ENCODE data around the gene CXCL9.
"Not testable (repeated sequence)": the region's sequence is repeated elsewhere in the genome, so short reads cannot be mapped to it uniquely, and the experiment has no call there.

Gene CXCL9

DNA sequence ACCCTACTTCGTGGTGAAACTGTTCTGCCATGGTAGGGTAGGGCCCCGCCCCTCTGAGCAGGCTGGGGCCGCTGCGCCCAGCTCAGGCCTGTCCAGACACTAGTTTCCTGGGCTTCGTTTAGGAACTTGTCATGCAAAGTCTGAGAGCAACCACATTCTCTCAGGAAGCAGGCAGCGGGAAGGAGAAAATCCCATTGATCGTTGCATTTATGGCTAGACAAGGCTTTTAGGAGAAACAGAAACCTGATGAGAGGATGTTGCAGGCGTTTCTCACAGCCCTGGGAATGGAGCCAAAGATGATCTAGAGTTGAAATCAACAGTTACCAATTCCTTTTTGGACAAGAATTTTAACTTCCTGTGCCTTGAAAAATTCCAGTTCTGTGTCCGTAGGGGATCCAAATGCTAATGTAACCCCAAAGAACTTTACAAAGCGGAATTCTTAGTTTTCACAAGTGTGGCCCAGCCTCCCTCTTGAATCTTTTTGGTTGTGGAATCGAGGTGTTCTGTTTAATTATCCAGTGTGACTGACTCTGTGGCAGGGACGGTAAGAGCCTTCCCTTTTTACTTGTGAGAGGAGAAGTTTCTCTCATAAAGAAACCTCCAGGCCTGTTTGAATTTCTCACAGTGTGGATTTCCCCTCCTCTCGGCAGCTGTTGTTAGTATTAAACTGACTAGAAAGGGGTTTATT, 4.5 kb upstream of the CXCL9 start:
- DNase-seq = no peak

DNA sequence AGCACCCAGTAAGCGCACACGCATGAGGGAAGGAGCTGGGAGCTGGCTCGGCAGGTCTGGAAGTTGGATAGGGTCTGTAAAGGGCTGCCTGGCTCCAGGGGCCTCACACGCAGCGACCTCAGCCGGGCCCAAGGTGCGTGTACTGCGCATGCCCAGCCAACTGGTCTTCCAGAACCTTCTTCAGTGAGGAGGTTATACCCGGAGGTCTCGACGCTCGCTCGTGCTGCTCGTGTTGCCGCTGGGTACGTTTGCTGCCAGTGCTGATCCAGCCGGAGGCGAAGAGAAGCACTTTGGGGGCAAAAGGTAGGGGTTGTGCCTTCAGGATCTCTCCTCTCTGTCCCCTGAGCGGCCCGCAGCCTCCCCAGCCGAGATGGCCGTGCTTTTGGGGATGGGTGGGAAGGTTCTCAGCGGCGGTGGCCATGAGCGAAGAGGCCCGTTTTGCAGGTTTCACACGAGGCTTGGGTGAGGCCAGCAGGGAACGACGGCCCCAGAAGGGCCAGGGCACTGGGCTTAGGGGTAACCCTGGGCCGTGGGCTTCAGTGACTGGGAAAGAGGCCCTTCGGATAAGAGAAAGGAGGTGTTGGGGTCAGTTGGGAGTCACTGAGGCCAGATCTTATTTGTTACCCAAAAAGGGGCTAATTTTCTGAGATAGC, 3.8 kb upstream of the CXCL9 start:
- DNase-seq = no peak

- DNase-seq = no peak
Observed at GRCh38 chr4:76010576-76010975, 3.3 kb upstream of the CXCL9 start.

- no peak for DNase-seq
Observed at GRCh38 chr4:76009311-76009710, 2.0 kb upstream of the CXCL9 start.

- DNase-seq = no peak
Observed at GRCh38 chr4:76003620-76004019, 3.7 kb downstream of the CXCL9 start.

GRCh38 chr4:76003035-76003434, 4.3 kb downstream of the CXCL9 start:
- no peak for DNase-seq

GRCh38 chr4:76002176-76002575, 5.1 kb downstream of the CXCL9 start:
- no peak for DNase-seq

- DNase-seq = no peak
Observed at GRCh38 chr4:76001700-76002099, 5.6 kb downstream of the CXCL9 start.

GRCh38 chr4:76000279-76000678, 7.0 kb downstream of the CXCL9 start:
- DNase-seq = no peak

DNA sequence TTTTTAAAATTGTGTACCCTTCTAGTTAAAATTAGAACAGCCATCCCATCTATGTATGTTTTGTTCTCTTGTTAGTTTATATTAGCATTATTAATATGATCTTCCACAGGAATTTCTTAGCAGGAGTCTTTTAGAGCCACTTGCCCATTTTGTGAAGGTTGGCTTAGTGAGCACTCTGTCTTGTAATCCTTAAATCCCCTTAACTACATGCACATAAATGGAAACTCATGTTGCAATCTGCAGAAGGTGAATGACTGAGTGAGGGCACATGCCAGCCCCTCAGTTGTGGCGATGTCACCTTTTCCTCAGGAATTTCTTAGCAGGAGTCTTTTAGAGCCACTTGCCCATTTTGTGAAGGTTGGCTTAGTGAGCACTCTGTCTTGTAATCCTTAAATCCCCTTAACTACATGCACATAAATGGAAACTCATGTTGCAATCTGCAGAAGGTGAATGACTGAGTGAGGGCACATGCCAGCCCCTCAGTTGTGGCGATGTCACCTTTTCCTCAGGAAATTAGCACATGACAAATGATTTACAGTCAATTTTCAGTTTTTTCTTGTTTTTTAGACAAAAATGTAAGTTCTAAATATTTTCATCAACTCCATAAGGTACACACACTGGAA, 8.7 kb downstream of the CXCL9 start:
- DNase-seq = not testable (repeated sequence)

DNA sequence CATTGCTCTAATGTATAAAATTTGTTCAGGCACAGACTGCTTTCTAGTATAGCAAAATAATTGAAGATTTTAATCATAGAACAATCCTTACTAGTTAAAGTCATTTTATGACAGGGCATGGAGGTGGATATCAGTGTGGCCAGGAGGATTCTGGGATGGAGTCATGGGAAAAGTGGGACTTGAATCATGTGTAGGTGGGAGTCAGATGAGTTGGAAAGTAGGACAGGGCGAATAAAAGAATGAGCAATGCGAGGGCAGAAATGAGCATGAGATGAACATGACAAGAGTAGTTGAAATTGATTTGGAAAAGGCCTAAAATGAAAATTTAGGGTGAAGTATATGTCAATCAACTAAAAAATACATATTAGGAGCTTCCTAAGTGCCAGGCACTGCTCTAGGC, 9.4 kb downstream of the CXCL9 start:
- no peak for DNase-seq

DNA sequence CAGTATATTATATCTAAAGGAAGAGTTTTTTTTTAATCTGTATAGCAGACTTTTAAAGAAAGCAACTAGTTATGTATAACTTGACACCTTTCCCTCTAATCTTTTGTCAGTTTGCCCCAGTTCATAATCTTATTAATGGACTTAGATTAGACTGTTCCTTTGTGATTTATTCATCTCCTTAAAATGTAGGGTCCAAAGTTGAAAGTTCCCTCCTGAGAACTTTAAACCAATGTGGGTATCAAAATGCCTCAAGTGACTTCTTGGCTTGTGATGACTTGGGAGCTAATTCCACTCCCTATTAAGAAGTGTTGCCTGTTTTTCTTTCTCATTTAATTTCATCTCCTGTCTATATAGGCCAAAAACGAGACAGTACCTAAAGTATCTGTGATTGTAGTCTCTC, 10.2 kb downstream of the CXCL9 start:
- no peak for DNase-seq

GRCh38 chr4:75995727-75996126, 11.6 kb downstream of the CXCL9 start:
- DNase-seq = no peak

GRCh38 chr4:75992462-75992861, 14.8 kb downstream of the CXCL9 start:
- no peak for DNase-seq

DNA sequence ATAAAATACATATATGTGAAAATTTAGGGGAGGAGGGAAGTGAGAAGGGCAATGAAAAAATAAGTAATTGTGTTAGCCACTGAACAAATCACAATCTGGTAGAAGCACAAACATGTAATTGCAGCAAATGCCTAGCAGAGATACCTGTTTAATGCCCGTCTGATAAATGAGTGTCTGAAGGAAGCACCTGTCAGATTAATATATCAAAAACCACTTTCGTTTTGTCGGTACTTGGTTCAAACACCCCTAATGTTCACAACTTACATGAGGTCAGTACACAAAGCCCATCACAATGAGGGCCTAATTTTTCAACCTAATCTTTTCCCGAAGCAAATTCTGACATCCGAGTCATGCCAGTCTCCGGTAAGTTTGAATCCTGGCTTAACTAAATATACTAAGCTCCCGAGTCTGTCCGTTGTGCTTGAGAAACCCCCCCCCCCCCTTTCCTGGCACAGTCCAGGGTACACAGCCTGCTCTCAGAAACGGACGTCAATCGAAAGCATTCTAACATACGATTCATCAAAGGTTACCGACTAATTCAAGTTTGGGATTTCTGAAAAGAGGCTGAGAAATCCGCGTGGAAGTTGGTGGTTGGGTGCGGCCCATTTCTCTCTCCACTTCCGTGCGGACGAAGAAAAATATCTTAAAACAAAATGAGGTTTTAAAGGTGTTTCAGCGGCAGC, 17.3 kb downstream of the CXCL9 start:
- DNase-seq = no peak

- DNase-seq = no peak
Observed at GRCh38 chr4:75985116-75985515, 22.2 kb downstream of the CXCL9 start.

GRCh38 chr4:75980576-75980975, 26.7 kb downstream of the CXCL9 start:
- no peak for DNase-seq

GRCh38 chr4:75976177-75976576, 31.1 kb downstream of the CXCL9 start:
- DNase-seq = no peak

GRCh38 chr4:75973766-75974165, 33.5 kb downstream of the CXCL9 start:
- DNase-seq = no peak

GRCh38 chr4:75968084-75968483, 39.2 kb downstream of the CXCL9 start:
- DNase-seq = no peak

DNA sequence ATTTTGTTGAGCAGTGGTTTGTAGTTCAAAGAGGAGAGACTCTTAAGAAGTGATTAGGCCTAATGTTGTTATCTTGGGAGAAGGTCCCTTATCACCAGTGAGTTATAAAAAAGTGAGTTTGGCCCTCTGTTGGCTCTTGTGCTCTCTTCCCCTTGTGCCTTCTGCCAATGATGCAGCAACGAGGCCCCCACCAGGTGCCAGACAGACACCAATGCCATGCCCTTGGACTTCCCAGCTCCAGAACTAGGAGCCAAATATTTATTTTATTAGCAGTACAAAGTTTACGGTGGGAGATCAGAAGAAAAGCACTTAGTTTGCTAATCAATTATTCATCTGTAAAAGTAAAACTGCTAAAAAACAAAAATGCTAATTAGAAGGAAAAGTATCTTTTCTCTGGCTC, 43.8 kb downstream of the CXCL9 start:
- DNase-seq = no peak

- DNase-seq = not testable (repeated sequence)
Observed at GRCh38 chr4:75962072-75962471, 45.2 kb downstream of the CXCL9 start.

DNA sequence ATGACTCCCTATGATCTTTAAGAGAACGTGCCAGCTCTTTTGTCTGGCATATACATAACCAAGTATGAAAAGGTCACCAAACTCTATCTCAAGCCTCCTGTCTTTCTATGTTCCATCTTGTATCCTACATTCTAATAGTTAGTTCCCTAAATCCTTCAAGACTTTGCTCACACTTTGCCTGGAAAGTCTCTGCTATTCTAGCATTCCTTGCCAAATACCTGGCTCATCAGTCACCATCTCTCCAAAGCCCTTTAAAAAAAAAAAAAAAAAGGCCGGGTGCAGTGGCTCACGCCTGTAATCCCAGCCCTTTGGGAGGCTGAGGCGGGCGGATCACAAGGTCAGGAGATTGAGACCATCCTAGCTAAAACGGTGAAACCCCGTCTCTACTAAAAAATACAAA, 48.8 kb downstream of the CXCL9 start:
- not testable (repeated sequence) for DNase-seq

DNA sequence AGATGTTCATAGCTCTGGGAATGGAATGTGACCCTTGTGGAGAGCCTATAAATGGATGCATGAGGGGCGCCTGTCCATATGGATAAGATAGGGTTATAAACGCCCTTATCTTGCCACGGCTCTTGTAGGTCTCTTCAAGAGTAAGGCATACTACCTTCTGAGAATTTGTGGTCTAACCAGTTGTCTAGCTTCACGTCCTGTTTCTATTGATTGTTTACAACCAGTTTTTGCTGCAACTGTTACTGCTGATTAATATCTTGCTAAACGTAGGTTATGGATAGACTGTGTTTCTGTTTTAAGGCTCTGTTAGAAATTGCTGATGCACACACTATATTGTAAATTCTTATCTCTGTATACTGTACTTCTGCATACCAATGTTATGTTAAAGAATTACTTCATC, 52.5 kb downstream of the CXCL9 start:
- DNase-seq = not testable (repeated sequence)

Measured in activated naive CD4-positive, alpha-beta T cell (primary cell).